Measurements from ENCODE around the gene CASTOR2.
"Not testable (repeated sequence)": the region's sequence is repeated elsewhere in the genome, so short reads cannot be mapped to it uniquely, and the experiment has no call there.

CASTOR2 gene

GRCh38 chr7:74964511-74965119 lies at the start of gene CASTOR2:
CASTOR2 (plus strand) TSS chr7:74964705; CDS start chr7:74964986, 281 bp downstream.
- not testable (repeated sequence) for DNase-seq (ENCODE audit: low spot score)

GRCh38 chr7:74922321-74922890 lies 42.1 kb upstream of the CASTOR2 start:
- DNase-seq (ENCODE audit: low spot score), result not testable (repeated sequence)

GRCh38 chr7:74923644-74924043 lies 40.9 kb upstream of the CASTOR2 start:
- not testable (repeated sequence) for DNase-seq (ENCODE audit: low spot score)

GRCh38 chr7:74926968-74927367 lies 37.5 kb upstream of the CASTOR2 start:
- not testable (repeated sequence) for DNase-seq (ENCODE audit: low spot score)

GRCh38 chr7:74931563-74932328 lies 32.8 kb upstream of the CASTOR2 start:
- not testable (repeated sequence) for DNase-seq (ENCODE audit: low spot score)

GRCh38 chr7:74939429-74939828 lies 25.1 kb upstream of the CASTOR2 start:
- not testable (repeated sequence) for DNase-seq (ENCODE audit: low spot score)

- DNase-seq (ENCODE audit: low spot score), result not testable (repeated sequence)
Measured at GRCh38 chr7:74941302-74942069, 23.0 kb upstream of the CASTOR2 start.

- not testable (repeated sequence) for DNase-seq (ENCODE audit: low spot score)
Measured at GRCh38 chr7:74943923-74944322, 20.6 kb upstream of the CASTOR2 start.

GRCh38 chr7:74947741-74948140 lies 16.8 kb upstream of the CASTOR2 start:
- DNase-seq (ENCODE audit: low spot score), result not testable (repeated sequence)

- DNase-seq (ENCODE audit: low spot score), result not testable (repeated sequence)
Measured at GRCh38 chr7:74953774-74954173, 10.7 kb upstream of the CASTOR2 start.

GRCh38 chr7:74958328-74958727 lies 6.2 kb upstream of the CASTOR2 start:
- DNase-seq (ENCODE audit: low spot score), result not testable (repeated sequence)

GRCh38 chr7:74963704-74964510 lies 598 bp upstream of the CASTOR2 start:
- DNase-seq (ENCODE audit: low spot score), result not testable (repeated sequence)

GRCh38 chr7:74966208-74966854 lies 1.8 kb downstream of the CASTOR2 start:
- DNase-seq (ENCODE audit: low spot score), result not testable (repeated sequence)

- DNase-seq (ENCODE audit: low spot score), result not testable (repeated sequence)
Measured at GRCh38 chr7:74966909-74967308, 2.4 kb downstream of the CASTOR2 start.

- not testable (repeated sequence) for DNase-seq (ENCODE audit: low spot score)
Measured at GRCh38 chr7:74971431-74971830, 6.9 kb downstream of the CASTOR2 start.

- DNase-seq (ENCODE audit: low spot score), result not testable (repeated sequence)
Measured at GRCh38 chr7:74972377-74972776, 7.9 kb downstream of the CASTOR2 start.

- not testable (repeated sequence) for DNase-seq (ENCODE audit: low spot score)
Measured at GRCh38 chr7:74975959-74976358, 11.5 kb downstream of the CASTOR2 start.

GRCh38 chr7:74977523-74977922 lies 13.0 kb downstream of the CASTOR2 start:
- not testable (repeated sequence) for DNase-seq (ENCODE audit: low spot score)

GRCh38 chr7:74988436-74988835 lies 23.9 kb downstream of the CASTOR2 start:
- DNase-seq (ENCODE audit: low spot score), result not testable (repeated sequence)

- DNase-seq (ENCODE audit: low spot score), result no peak
Measured at GRCh38 chr7:74993121-74993520, 28.6 kb downstream of the CASTOR2 start.

All from germinal center (tissue), 1 donor.